Femur (tissue), 1 donor: Measurements from ENCODE around the gene PPEF1.

Source experiments
- DNase-seq: peaks from one replicate; pipeline ENCODE4 v3.0.0-alpha.2; 2017

Gene PPEF1, protein sequence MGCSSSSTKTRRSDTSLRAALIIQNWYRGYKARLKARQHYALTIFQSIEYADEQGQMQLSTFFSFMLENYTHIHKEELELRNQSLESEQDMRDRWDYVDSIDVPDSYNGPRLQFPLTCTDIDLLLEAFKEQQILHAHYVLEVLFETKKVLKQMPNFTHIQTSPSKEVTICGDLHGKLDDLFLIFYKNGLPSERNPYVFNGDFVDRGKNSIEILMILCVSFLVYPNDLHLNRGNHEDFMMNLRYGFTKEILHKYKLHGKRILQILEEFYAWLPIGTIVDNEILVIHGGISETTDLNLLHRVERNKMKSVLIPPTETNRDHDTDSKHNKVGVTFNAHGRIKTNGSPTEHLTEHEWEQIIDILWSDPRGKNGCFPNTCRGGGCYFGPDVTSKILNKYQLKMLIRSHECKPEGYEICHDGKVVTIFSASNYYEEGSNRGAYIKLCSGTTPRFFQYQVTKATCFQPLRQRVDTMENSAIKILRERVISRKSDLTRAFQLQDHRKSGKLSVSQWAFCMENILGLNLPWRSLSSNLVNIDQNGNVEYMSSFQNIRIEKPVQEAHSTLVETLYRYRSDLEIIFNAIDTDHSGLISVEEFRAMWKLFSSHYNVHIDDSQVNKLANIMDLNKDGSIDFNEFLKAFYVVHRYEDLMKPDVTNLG

DNA sequence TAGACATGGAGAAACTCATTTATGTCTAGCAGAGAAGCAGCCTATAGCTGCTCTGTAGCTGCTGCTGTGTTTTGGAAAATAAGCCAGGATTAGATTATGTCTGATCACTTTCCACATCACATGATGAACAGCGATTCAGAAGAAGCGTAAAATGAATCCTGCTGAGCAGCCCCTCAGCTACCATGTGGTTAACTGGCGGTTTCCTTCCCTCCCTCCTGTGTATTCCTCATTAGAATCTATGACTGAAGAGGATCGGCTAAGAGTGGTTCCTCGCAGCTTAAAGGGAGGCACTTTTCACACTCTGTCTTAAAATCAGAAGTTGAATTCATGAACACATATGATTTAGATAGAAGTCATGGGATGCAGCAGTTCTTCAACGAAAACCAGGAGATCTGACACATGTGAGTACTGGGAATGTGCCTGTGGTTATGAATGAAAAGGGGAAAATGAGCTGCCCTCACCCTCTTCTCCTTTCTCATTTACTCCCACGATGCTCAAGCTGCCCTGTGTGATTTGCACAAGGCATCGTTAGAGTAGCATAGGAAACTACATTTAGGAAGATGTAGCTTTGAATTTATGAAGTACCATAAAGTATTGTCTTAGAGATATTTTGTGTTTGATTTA lies at the start of gene PPEF1:
Gene PPEF1, plus strand, starts transcription at position 220 of the 624 bp plus-strand sequence. Its CDS starts 136 bp downstream, at position 356.
- no peak for DNase-seq

DNA sequence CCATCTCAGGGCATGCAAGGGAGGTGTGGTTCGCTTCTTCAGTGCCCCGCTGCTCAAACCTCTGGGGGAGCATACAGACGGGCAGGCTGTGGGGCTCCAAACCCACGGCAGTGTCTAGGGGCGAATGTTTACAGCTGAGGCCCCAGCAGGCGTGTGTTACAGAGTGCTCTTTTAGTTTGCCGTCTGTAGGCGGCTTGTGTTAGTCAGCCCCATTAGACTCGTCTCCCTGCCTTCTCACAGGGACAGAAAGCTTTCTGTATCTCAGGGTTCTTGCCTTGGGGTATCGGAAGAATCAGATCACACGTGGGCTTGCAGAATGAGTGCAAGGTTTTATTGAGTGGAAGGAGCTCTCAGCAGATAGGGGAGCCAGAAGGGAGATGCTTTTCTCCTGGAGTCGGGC lies 46.2 kb upstream of the PPEF1 start:
- DNase-seq: no peak

DNA sequence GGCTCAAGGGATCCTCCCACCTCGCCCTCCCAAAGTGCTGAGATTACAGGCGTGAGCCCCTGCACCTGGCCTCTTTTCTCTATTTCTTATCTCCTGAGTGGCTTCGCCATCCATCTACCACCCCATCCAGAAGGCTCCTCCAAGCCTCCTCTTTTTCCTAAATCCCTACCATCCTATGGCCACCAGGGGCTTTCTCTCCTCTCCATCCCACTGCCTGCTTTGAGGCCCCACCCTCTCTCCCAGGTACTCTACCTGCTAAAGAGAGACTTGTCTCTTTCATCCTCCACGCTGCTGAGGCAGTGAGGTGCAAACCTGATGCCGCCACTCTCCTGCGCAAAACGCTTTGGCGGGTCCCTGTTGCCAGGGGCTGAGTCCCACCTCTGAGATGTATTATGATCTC lies 42.5 kb upstream of the PPEF1 start:
- no peak for DNase-seq

DNA sequence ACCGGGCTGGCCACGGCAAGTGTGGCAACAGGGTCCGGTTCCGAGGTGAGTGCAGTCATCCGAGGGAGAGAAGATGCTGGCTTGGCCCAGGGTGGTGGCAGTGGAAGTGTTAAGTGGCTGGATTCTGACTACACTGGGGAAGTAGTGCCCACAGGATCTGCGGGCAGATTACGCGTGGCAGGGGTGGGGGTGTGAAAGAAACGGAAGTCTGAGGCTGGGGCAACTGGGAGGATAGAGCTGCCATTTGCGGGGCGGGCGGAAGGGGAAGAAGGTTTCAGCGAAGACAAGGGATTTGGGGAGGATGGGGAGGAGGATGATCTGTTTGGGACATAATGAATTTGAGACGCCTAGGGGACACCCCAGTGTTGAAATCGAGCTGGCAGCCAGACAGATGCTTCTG lies 40.8 kb upstream of the PPEF1 start:
- no peak for DNase-seq

DNA sequence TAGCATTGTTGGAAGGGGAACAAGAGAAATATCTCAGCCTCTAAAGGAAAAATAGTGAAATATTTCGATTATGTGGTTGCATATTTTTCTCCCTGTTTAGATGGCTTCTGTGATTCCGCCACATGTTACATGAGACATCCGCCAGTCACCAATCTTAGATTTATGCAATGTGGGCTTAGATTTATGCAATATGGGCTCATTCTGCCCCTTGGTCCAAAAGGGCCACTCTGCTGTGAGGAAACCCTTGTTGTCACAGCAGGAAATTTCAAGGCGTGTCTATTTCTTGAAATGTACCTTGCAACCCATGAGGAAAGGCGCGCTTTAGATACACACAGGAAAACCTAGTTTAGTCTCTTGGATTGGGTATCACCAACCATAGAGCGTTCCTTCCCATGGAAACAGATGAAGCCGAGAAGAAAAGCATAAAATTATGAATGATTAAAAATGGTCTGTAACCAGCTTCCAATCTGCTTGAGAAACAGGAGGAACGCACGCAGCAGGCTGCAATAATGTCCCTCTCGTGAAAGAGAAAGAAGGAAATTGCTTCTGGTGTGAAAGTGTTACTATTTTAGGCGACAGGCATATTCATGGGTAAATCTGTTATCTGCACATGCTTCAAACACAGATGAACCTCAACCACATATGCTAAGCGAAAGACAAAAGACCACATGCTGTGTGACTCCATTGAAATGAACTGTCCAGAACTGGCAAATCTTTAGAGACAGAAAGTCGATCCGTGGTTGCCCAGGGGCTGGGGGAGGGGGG lies 39.2 kb upstream of the PPEF1 start:
- DNase-seq: no peak

DNA sequence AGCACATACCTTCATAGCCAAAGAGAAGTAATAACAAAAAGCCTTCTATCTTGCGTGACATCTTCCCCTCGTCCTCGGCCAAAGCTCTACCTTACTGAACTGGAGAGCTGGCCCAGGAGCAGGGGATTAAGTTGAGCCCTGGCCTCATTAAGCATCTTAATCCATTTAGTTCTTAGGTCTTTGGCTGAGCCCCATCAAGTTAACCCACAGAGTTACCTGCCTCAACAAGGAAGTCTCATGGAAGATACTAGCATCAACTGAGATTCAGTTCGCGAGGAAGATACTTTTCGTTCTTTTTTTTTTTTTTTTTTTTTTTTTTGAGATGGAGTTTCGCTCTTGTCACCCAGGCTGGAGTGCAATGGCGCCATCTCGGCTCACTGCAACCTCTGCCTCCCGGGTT lies 35.4 kb upstream of the PPEF1 start, which contains the start of gene RS1:
Gene RS1, minus strand, starts transcription at position 101 of the 400 bp plus-strand sequence. Its CDS starts 40 bp downstream, at position 61.
- no peak for DNase-seq

DNA sequence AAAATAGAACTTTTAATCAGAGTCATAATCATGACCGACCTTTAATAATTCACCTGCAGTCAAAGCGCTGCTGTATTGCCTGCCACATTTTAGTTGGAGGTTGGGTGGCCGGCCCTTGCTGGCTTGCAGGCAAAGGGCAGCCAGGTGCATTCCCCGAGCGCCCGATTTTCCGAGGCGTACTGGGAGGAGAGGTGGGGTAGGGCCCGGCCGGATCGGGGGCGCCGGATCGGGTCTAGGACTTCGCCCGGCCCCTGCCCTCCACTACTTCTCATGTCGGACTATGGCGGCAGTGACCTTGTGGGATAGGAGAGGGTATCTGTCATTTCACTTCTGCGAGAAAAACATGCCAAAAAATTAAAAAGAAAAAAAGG lies 33.0 kb upstream of the PPEF1 start:
- DNase-seq: peak; percentile 42

DNA sequence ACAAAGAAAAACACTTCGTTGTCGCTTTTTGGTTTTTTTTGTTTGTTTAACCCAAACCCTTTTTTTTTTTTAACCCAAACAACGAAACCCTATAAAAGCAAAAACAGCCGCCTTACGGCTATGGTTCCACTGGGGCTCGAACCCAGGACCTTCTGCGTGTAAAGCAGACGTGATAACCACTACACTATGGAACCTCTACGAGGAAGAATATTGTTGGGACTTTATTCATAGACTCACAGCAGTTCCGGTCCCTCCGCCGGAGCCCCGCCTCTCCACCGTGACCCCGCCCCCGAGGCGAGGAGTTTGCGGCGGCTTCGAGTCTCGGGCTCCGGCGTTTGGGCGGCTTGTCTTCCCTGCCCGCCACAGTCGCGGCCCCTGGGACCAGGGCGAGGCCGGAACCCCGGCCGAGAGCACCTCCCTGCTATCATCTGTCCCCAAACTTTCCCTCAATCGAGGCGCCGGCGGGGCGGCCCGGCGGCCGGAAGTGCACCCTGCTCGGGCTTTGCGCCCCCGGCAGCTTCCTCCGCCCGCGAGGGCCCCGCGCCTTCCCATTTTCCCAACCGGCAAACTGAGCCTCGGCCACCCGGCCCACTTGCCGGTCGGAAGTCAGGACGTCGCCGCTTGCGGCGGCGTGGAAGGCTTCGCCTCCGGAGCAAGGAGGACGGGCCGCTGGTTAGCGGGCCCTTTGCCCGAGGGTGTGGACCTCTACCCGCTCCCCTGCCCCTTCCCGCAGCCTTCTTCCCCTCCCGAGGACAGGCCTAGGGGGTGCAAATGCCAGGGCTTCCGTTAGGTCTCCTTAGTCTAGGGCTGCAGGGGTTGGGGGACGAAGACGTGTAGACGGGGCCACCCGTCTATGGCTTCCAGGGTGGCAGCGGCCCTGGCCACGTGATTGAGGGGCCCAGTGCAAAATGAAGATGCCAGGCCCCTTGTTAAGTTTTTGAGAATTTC lies 32.4 kb upstream of the PPEF1 start:
- DNase-seq: peak; percentile 89

DNA sequence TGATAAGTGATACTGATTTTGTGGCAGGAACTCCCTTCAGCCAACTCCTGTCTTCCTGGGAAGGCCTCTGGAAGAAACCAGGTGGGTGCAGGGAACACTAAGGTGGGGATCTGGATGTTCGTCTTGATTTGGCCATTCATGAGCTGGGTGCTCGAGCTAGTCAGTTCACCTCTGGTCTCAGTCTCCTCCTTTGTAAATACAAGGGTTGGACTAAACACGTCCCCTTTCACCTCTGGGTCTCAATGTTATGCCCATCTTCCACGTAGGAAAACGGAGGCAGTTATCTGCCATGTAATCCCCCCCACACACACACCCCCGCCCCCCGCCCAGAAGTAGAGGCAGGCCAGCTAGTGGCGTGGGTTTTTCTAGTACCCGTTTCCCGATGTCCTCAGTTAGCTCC lies 31.4 kb upstream of the PPEF1 start:
- DNase-seq: no peak

DNA sequence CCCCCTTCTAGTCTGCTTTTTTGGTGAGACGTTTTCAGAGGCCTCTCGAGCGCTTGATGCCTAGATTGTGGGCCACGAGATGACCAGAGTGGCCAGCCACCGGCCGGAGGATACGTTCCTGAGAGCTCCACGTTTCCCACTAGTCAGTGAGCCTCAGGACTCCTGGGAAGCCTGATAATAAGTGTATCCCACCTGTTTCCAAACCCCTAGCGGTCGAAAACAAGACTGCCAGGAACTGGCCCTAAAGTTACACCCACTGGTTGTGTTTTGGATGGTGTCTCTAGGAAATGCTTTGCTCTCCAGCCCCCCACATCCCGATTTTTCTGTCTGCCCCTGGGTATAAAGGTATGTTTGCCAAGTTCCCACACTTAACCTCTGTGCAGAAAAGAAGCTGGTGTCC lies 31.0 kb upstream of the PPEF1 start:
- no peak for DNase-seq

DNA sequence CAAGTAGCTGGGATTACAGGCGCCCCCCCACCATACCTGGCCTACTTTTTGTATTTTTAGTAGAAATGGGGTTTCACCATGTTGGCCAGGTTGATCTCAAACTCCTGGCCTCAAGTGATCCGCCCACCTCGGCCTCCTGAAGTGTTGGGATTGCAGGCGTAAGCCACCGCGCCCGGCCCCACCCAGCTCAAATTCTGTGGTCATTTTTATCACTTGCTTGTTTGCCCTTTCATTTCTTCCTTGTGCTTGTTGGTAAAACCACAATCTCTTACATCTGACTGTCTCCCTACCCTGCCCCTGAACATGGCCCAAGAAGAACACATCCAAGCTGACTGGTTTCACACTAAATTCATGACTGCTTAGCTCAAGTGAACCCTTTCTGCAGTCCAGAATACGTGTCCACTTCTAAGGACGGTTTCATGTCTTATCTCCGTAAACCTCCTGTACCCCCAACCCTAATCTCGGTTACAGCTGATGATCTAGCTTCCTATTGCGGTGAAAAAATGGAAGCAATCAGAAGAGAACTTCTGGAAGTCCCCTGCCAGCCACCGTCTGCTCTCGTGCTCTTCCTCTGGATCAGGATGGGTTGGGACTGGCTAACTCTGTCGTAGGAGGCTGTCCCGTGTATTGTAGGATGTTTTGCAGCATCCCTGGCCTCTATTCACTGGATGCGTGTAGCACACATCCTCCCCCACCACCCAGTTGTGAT lies 30.1 kb upstream of the PPEF1 start:
- no peak for DNase-seq

DNA sequence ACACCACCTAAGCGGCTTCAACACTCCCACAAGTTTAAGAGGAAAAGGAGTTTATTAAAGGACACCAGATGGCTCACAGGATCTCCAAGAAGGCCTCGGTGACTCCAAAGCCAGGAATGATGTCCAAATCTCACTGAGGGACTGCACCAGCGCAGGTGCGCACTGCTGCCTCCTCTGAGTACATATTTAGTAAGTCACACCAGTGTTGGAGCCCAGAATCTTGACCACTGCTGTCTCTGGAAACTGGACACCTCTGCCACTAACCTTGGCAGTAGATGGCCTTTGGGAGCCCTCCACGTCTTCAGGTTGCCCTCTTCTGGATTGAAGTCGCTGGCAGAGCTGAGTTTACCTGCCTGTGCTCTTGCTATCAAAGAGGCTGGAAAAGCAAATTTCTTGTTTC lies 25.4 kb upstream of the PPEF1 start:
- no peak for DNase-seq

DNA sequence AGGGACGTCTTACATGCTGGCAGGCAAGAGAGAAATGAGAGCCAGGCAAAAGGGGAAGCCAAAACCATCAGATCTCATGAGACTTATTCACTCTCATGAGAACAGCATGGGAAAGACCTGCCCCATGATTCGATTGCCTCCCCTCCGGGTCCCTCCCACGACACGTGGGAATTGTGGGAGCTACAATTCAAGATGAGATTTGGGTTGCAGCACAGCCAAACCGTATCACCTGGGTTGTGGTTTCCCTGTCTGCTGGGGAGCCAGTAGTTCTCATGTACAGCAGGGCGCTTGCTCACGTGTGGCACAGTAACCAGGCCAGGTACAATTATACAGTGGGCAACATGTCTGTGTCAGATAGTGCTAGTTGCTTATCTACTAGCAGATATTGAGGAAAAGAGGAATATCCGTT lies 24.5 kb upstream of the PPEF1 start:
- DNase-seq: no peak

DNA sequence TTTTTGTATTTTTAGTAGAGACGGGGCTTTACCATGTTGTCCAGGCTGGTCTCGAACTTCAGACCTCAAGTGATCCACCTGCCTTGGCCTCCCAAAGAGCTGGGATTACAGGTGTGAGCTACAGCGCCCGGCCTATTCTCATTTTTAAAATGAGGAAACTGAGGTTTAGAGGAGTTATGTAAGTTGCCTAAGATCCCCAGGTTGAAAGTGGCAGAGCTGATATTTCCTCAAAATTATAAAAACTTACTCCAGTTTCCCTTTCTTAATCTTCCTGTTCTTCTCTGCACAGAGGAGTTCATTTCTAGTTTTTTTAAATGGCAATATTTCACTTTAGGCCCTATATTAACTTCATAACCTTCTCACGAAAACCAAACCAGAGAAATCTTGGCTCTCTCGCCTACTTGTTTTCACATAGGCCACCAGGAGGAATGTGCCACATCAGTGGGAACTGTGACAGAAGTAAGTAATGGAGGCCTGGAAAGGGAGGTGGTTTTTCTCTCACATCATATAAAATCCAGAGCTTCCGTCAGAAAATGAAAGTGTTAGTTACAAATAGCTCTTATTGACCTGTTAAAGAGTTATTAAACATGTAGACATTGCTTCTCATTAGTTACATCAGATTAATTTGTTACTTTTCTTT lies 19.5 kb upstream of the PPEF1 start:
- DNase-seq: no peak

DNA sequence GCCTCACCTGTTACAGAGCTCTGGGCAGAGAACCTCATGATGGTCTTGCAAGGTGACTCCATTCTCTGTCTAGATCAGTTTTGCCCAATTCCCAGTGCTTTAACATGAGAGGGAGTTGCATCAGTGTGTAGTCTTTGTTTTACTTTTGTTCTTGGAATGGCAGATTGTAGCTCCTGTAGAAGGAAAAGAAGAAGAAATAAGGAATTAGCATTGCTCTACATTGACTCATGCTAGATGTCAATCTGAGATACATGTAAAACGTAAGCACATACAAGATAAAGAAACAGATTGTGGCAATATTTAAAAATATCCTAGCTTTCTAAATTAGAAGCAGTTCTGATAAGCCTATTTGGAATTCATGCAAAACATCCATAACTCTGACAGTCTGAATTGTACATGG lies 16.0 kb upstream of the PPEF1 start:
- no peak for DNase-seq

DNA sequence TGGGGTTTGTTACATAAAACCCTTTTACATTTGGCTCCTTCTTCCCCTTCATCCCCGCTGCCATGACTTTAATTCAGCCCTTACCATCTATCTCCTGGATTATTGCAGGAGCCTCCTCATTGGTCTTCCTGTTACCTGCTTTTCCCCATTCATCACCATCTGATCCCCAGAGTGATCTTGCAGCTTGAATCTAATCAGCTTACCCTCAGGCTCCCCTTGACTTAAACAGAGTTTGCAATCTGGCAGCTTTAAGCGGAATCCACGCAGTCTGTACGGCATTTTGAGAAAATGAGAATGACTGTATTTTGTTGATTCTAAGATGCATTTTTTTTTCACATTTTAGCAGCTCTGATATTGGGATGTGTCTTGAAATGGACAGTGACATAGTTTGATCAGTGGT lies 14.9 kb upstream of the PPEF1 start:
- DNase-seq: no peak

DNA sequence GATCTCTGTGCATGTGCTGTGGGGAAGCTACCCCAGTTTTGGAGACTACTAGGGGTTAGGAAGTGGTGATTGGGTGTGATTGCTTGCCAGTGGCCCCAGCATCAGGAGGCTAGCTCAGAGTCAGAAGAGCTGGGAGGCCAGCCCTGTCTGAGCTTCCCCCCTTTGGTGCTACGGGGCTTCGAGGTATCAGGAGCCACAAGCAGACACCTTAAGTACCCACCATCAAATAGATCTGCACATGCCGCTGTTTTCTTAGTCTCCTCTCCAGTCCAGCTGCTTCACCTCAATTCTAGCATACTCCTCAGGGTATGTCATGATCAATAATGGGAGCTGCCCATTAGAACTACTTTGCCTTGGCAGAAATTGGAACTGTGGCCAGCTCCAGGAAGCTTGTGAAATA lies 10.8 kb upstream of the PPEF1 start:
- DNase-seq: no peak

DNA sequence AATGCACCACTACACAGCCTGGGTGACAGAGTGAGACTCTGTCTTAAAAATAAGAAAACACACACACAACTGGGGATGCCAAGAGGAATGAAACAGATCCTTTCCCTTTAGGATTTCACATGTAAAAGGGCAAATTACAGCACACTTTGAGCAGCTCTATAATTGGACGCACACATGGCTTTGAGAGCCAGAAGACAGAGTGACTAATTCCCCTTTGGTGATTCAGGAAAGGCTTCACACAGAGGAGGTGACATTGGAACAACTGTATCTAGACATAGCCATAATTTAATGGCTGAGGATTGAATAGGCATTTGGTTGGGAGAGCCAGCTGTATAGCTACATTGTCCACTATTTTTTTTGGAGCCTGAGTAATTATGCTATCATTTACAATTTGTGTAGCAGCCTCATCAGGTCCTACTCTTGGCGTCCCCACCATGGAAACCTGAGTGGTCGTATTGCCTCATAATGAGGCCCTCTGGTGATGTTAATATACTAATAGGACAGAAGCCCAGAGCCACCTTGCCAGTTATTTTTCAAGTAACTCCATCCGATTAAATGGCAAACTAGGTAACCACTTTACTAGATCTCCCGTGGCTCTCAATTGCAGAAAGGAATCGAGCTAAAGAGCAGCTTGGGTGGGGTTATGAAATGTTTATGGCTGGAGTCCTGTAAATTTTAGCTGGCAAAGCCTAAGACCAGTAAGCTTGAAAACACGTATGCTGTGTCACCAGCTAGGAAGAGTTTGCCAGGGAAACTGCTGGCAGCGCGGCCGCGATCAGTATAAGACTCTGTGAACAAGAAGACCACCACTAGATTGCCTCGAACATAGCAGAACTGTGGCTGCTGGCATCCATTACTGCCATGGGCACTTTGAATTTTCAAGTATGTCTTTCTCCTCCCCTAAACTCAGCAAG lies 8.5 kb upstream of the PPEF1 start:
- DNase-seq: no peak

DNA sequence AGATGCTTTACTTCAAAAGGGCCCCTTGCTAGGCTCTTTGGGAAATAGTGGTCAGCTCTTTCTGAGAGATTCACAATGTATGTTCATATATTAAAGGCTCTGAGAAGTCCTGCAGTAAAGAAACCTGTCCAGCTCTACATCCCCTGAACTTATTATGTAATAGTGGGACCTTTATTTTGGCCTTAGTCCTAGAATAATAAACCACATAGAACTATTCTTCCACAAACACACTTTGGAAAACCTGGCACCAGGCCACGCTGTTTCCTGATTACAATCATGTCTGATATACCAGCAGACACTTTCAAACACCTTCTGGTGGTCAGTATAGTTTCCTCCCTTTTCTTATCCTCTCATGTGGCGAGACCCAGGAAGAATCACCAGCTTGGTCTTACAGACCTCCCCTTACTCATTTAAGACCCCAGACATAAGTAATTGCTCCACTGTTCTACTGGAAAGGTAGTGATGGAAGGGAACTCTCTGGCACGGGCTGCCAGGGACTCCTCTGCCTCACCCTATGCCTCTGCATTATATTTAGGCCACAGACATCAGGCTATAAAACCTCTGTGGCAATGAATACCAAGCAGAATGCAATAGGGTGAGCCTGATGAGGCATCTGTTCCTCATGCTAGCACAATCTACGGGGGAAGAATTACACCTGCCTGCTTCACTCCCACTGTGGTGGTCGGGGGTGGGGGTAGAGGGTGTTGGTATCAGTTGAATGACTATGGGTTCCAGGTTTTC lies 5.7 kb upstream of the PPEF1 start:
- DNase-seq: no peak
